Esophagus (tissue), 2 donors: Measurements from ENCODE around the gene SERTAD2. TPM values are rescaled to one million over a fixed set of nuclear protein-coding genes. Genes with fewer than 3 reads are reported as not detected.

Experiments
- H3K27ac ChIP-seq, 2 donors: one replicate each; pipeline ENCODE4 v1.5.1; 2013; ENCODE audit warnings: low read depth in 2 of 2, mild to moderate bottlenecking in 2 of 2, inconsistent platforms in 1 of 2, low read length in 1 of 2, moderate library complexity in 1 of 2
- H3K27me3 ChIP-seq, 2 donors: one replicate each; pipeline ENCODE4 v1.6.1; 2013; ENCODE audit warnings: low read length in 2 of 2, control low read depth in 1 of 2, mild to moderate bottlenecking in 1 of 2; ENCODE audit not compliant: insufficient read depth in 2 of 2, control insufficient read depth in 1 of 2
- H3K36me3 ChIP-seq, 2 donors: one replicate each; pipeline ENCODE4 v1.6.1; 2013; ENCODE audit warnings: low read length in 1 of 2; ENCODE audit not compliant: control insufficient read depth in 2 of 2, insufficient read depth in 2 of 2
- H3K4me1 ChIP-seq, 2 donors: one replicate each; pipeline ENCODE4 v1.6.1; 2013; ENCODE audit warnings: low read length in 1 of 2; ENCODE audit not compliant: control insufficient read depth in 2 of 2, insufficient read depth in 2 of 2
- H3K4me3 ChIP-seq, 2 donors: one replicate each; pipeline ENCODE4 v1.5.1; 2013; ENCODE audit warnings: low read length in 2 of 2, mild to moderate bottlenecking in 2 of 2, low read depth in 1 of 2, moderate library complexity in 1 of 2
- H3K9me3 ChIP-seq, 2 donors: one replicate each; pipeline ENCODE4 v1.6.1; 2013; ENCODE audit warnings: mild to moderate bottlenecking in 2 of 2, low read depth in 1 of 2, low read length in 1 of 2, moderate library complexity in 1 of 2; ENCODE audit not compliant: control insufficient read depth in 2 of 2, insufficient read depth in 1 of 2
- whole genome bisulfite sequencing, 2 donors: extraction: QIAGEN DNeasy Blood & Tissue Kit; methylation state at CpG; one replicate each; pipeline ENCODE4 v1.1.7; 2013; 5-methylcytosine and 5-hydroxymethylcytosine counted together
- polyA plus RNA-seq, 2 donors: library from polyadenylated mRNA; stranded (reverse); fragments of 200-250 nt; gene quantifications; one replicate each; pipeline ENCODE4 v1.2.3, GENCODE V29; 2013
- donor health status: healthy with polysubstance abuse.
- donor health status: Bipolar disorder and iron deficiency.

SERTAD2 gene
- polyA plus RNA-seq, 2 donors = 13.6 to 22.9 TPM

GRCh38 chr2:64581777-64582539, 71.8 kb downstream of the SERTAD2 start:
- Histone ChIP-seq H3K4me1 (no peaks in the 10 kb centered on the region), H3K27ac (no peak overlapping the region), H3K9me3 (no peaks in the 10 kb centered on the region), H3K4me3 (no peak overlapping the region), H3K27me3 (no peaks in the 10 kb centered on the region), H3K36me3 (peaks cover 0 to 6% of the 10 kb centered on the region in 2 donors)
- 95 to 100% methylated on average over 1 of the region's 1 CpG for WGBS, 2 donors

Other genes starting within 250 kb of the SERTAD2 start
- 10 to 100 TPM; 16.8 to 21.4 TPM for gene LGALSL, start 199.8 kb downstream of the SERTAD2 start, polyA plus RNA-seq
- gene AFTPH, start 129.6 kb downstream of the SERTAD2 start, polyA plus RNA-seq = 10 to 100 TPM; 23.1 to 29.2 TPM